Liver (tissue), 3 donors: ENCODE data around the gene ZFP62.

Source experiments
- EGR1 ChIP-seq, 2 donors: IDR thresholded peaks; 2 replicates each; pipeline ENCODE4 v1.6.1; 2016 to 2018; ENCODE audit warnings: antibody characterized with exemption in 2 of 2, low read depth in 2 of 2
- RXRA ChIP-seq, 2 donors: IDR thresholded peaks; 2 replicates each; pipeline ENCODE4 v1.6.1; 2017 to 2018; ENCODE audit warnings: antibody characterized with exemption in 2 of 2, mild to moderate bottlenecking in 1 of 2
- TF ChIP-seq, protein P1 (sequence below): fragments of 150-350 bp; IDR thresholded peaks from 2 replicates; pipeline ENCODE4 v1.5.1; 2017; ENCODE audit warnings: improper control_type of control experiment, low read depth, low read length; ENCODE audit not compliant: missing input control
- donor health status: healthy.
- donor health status: healthy.

DNA sequence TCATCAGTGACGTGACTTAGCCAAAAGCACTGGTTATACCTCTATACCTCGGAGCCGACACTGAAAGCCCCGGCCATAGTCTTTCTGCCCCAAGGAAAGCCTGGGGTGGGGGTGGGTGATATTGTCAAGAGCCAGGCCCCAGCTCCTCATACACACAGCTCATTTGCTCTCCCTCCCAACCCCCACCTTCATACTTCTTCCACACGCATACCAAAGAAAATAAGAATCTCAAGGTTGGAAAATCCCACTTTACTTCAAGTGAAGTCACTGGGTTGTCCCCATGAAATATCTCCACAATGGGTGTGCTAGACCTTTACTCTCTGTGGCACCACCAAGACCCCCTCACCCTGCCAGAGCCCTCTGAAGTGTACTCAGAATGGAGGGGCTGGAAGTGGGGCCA, 31.4 kb downstream of the ZFP62 start:
- TF ChIP-seq, protein P1, sequence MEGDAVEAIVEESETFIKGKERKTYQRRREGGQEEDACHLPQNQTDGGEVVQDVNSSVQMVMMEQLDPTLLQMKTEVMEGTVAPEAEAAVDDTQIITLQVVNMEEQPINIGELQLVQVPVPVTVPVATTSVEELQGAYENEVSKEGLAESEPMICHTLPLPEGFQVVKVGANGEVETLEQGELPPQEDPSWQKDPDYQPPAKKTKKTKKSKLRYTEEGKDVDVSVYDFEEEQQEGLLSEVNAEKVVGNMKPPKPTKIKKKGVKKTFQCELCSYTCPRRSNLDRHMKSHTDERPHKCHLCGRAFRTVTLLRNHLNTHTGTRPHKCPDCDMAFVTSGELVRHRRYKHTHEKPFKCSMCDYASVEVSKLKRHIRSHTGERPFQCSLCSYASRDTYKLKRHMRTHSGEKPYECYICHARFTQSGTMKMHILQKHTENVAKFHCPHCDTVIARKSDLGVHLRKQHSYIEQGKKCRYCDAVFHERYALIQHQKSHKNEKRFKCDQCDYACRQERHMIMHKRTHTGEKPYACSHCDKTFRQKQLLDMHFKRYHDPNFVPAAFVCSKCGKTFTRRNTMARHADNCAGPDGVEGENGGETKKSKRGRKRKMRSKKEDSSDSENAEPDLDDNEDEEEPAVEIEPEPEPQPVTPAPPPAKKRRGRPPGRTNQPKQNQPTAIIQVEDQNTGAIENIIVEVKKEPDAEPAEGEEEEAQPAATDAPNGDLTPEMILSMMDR: no peak
- no peak for TF ChIP-seq EGR1 (IDR thresholded peaks at IDR 0.05; ENCODE audit: low read depth in 2 of 2)
- TF ChIP-seq RXRA (IDR thresholded peaks at IDR 0.05): no peak
